8988T (cell line): ENCODE data around the gene TOM1.
"Not testable (repeated sequence)": the region's sequence is repeated elsewhere in the genome, so short reads cannot be mapped to it uniquely, and the experiment has no call there.

ENCODE experiments used
- DNase-seq: peaks from one replicate; pipeline ENCODE4 v3.0.0; 2011

The TOM1 gene

GRCh38 chr22:35348026-35348590 lies 48.4 kb downstream of the TOM1 start:
- DNase-seq: no peak

GRCh38 chr22:35348703-35349102 lies 49.0 kb downstream of the TOM1 start:
- no peak for DNase-seq

GRCh38 chr22:35349368-35349703 lies 49.6 kb downstream of the TOM1 start:
- no peak for DNase-seq

- DNase-seq: no peak
These were observed 50.2 kb downstream of the TOM1 start for GRCh38 chr22:35349704-35350538.

GRCh38 chr22:35350539-35351503 lies 51.1 kb downstream of the TOM1 start:
- peak; percentile 82 for DNase-seq

DNA sequence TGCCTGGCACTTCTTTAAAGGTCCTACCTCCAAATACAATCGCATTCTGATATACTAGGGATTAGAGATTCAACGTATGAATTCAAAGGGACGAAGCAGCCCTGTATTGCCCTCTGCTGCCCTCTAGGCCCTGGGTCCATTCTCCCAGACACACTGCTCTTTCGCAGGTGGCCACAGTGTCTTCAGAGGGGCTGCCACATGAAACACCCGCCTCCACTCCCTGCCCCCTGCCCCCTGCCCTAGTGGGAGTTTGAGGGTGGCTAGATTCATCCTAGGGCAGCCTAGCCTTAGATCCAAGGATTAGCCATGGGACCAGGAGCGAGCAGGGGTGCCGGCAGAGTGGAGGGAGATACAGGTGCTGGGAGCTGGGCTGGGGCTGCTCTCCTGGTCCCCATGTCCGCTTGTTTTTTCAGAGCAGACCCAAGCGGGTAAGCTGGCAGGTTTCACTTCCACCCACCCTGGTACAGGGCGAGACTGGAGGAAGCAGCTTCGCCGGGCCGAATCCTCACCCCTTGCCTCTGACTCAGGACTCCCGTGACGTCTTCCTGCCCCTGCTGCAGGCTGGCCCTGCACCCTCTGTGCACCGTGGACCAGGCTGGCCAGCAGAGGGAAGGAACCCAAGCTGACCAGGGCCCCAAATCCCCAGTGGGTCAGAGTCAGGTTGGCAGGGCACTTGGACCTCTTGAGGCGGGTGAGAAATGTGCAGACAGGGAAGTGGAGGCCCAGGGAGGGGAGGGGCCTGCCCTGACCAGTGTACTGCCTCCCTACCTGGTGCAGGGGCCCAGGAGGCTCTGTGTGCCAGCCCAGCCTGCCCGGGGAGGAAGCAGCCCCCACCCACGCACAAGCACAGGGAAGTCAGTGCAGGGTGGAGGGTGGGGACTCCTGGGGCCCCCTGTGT lies 52.8 kb downstream of the TOM1 start:
- DNase-seq: no peak

DNA sequence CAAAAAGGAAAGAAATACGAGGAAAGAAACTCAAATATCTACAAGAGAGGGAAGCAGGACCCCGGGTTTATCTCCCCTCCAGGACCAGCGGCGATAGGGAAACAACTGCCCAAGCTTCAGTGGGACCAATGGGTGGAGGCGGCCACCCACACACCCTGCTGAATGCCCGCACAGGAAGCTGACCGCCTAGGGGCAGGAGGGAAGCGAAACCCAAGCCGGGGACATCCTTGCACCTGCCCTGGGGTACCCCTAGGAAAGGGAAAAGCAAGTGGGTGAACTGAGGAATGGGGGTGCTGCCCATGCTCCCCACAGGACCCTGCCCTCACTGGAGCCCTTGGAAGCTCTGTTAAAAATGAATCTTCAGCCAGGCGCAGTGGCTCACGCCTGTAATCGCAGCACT lies 53.6 kb downstream of the TOM1 start:
- DNase-seq: no peak

DNA sequence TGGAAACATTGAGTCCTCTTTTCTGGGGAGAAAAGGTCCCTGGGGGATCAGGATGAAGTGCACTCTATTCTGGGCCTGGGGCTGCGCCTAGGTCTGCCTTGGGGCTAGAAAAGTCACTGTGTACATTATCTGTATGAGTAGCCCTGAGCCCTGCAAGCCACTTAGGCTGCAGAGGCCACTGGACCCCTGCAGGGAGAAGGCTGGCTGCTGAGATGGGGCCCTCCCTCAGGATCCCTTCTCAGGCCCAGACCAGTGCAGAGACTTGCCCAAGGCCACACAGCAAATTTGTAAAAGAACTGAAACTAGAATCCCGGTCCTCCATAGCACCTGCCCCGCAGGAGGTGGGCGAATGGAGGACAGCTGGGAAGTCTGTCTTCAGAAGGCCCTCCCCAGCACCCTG lies 54.4 kb downstream of the TOM1 start:
- no peak for DNase-seq

GRCh38 chr22:35357883-35358621 lies 58.4 kb downstream of the TOM1 start:
- peak; percentile 77 for DNase-seq

GRCh38 chr22:35359380-35360065 lies 59.8 kb downstream of the TOM1 start:
- no peak for DNase-seq

DNA sequence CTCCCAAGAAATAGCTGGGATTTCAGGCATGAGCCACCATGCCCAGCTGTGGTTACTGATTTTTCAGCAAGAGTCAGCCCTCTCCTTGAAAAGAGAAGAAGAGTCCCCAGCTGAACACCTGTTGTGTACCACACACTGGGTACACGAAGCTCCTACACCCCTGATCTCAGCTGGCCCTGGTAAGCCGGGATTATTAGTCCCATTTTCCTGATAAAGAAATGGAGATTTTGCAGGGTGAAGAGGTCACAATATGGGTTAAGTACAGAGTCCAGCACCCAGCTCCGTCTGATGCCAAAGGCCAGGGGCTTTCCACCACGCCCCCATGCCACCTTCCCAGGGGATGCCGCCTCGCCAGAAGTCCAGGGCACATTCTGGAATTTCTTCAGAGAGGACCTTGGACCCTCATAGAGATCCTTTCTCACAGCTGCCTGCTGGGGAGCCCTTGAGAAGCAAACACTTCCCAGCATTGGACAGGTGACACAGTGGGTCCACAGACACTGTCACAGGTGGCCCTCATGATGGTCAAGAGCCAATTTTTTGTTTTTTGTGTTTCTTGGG lies 61.4 kb downstream of the TOM1 start:
- no peak for DNase-seq

- DNase-seq: no peak
These were observed 63.9 kb downstream of the TOM1 start for GRCh38 chr22:35363566-35364086.

- not testable (repeated sequence) for DNase-seq
These were observed 64.5 kb downstream of the TOM1 start for GRCh38 chr22:35364230-35364629.

DNA sequence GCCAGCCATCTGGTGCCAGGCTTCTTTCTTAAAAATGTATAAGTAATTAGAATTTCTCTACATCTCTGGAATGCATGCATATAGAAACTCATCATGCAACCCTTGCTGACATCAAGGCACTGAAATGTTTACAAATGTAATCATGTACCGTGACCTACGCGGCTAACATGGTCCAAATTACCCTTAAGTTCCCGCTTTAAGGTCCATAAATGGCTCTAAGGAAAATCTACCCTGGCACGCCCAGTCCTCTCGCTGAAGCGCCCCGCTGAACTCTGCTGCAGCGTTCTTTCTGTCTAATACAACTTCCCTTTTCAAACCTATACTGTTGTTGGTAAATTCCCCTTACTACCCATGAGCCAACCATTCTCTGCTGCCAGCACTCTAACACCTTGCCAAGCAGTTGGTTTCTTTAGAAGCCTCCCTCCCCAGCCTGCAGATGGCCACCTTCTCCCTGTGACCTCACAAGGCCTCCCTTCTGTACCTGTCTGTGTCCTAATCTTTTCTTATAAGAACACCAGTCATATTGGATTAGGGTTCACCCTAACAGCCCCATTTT lies 67.7 kb downstream of the TOM1 start:
- DNase-seq: no peak

DNA sequence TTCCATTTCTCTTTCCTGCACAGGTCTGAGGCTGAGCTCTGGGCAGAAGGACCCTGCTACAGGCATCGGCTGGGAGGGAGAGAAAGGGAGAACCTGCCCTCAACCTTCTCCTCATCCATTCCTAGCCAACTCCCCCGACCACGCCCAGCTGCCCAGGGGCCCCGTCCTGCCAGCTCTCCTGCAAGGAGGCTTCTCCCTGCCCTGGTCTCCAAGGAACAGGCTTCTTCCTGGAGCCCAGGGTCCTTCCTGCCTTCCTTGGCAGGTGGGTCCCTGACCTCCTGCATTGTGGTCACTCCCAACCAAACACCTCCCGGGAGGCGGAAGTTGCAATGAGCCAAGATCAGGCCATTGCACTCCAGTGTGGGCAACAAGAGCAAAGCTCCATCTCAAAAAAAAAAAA lies 68.7 kb downstream of the TOM1 start:
- DNase-seq: no peak

DNA sequence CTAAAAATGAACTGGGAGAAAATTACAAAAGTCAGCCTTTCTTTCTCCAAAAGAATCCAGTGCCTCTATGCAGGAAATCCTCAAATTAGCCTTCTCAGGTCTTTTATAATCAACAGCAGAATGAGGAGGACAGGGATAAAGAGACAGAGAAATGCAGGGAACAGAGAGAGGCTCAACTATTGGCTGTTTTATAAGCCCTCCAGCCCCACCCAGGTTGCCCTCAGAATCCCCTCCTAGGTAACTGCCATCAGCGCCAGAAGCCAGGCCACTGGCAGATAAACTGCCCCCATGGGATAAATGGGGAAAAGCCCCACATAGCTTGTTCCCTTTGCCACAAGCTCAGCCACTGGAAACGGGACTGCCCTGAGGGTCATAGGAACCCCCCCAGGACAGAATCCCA lies 70.3 kb downstream of the TOM1 start:
- DNase-seq: no peak

DNA sequence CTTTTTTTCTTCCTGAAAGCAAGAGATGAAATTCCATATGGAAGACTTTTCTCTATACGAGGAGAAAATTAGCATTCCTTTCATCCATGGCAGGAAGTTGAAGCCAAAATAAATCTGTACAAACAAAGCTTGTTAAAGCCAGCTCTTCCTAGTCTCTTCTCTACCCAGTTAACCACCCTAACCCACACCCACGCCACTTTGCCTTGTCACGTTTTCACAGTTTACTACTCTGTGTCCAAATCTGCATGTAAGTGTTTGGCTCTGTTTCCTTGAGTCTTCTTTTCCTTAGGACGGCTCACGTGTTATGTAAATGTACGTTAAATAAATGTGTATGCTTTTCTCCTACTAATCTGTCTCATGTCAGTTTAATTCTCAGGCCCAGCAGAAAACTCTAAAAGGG lies 74.1 kb downstream of the TOM1 start:
- DNase-seq: no peak

GRCh38 chr22:35375031-35375430 lies 75.3 kb downstream of the TOM1 start:
- DNase-seq: no peak

DNA sequence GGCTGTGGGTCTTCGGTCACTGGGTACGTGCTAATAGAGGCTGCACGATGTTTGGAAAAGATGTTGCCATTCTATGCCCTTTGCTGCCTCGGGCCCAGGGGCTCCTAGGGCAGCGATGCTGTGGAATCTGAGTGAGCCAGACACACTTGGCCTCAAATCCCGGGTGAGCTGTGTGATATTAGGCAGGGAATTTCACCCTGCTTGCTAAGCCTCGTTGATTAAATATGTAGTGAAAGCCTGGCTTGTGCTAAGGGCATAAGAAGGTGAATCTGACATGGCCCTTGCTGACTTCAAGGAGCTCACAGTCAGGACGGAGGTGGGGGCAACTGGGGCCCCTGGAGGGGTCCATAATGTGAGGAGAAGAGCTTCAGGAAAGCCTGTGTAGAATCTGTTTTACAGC lies 75.8 kb downstream of the TOM1 start:
- DNase-seq: no peak

DNA sequence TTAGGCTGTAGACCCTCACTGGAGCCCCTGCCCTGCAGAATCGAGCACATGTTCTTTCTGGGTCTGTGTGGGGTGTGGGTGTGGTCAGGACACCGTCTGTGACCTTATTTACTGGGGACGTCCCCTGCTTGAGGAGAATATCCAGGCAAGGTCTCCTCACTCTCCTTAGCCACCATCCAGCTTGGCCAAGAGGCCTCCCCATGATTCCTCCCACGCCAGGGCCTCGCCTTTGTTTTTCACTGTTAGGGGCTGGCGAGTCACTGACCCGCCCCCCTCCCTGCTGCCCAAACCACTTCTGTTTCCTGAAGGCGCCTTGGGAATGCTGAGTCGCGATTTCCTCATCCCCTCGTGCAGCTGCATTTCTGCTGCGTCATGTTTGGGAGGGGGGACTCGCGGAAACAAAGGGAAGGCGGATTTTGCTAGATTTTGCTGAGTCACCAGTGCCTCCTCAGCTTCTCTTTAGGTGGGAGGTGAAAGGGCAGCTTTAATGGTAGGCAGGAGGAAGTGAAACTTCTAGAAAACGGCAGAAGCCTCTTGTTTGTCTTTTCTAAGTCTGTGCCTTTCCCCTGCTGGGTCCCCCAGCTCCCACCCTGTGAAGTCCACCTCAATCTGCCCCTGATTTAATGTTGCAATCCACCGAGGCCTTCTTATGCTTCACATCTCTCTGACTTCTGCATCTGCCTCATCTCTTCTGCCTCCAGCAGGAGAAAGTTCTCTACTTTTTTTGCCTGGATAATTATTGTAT lies 77.2 kb downstream of the TOM1 start:
- DNase-seq: peak; percentile 59
